ENCODE data around the gene SAMD4B.

DNA sequence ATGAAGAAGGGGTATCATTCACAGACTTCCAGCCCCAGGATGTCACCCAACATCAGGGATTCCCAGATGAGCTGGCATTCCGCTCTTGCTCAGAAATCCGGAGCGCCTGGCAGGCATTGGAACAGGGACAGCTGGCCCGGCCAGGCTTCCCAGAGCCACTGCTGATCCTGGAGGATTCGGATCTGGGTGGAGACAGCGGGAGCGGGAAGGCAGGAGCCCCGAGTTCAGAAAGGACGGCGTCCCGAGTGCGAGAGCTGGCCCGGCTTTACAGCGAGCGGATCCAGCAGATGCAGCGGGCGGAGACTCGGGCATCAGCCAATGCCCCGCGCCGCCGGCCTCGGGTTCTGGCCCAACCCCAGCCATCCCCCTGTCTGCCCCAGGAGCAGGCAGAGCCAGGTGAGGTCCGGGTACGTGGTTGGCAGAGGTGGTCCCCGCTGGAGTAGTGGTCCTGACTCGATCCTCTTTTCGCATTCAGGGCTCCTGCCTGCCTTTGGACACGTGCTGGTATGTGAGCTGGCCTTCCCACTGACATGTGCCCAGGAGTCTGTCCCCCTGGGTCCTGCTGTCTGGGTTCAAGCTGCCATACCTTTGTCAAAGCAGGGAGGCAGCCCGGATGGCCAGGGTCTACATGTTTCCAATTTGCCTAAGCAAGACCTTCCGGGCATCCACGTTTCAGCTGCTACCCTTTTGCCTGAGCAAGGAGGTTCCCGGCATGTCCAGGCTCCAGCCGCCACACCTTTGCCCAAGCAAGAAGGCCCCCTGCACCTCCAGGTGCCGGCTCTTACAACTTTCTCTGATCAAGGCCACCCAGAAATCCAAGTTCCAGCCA is 81.3 kb downstream of the SAMD4B start:
- no peak for TF ChIP-seq POLR2AphosphoS5 (IDR thresholded peaks at IDR 0.05; ENCODE audit: borderline replicate concordance, low read depth, low read length)
- TF ChIP-seq EZH2 (IDR thresholded peaks at IDR 0.05) = no peak
